K562 (cell line): Measurements from ENCODE around the gene ZFYVE28. TPM values are rescaled to one million over a fixed set of nuclear protein-coding genes. Genes with fewer than 3 reads are reported as not detected.

Experiments used
- ATAC-seq: fragments of 200-7000 bp; cut with Tn5 transposase; 3 replicates; pipeline ENCODE4 v1.9.1; 2020; ENCODE audit warnings: moderate library complexity
- BruUV-seq: library from RNA; stranded (reverse); fragments of 400-500 nt; replicated peaks from 2 replicates; lab custom pipeline; 2021; lab: Mats Ljungman, UMichigan
- CTCF ChIA-PET: fragments of 300-600 bp; formaldehyde crosslinking; extraction: SDS; loops from one replicate; lab custom pipeline; 2021; ENCODE audit warnings: low intra/inter-chr PET ratio; lab: Yijun Ruan, JAX
- POLR2A ChIA-PET: fragments of 300-600, 350-650 bp; sonication (Branson Sonifier 250); formaldehyde crosslinking; extraction: SDS; loops from one replicate; lab custom pipeline; 2021; ENCODE audit warnings: antibody characterized with exemption, inconsistent platforms; lab: Yijun Ruan, JAX
- DNase-seq, 4 experiments: peaks; one replicate each; pipeline versions ENCODE4 v3.0.0 to v3.0.0-alpha.2; 2011 to 2018; ENCODE audit warnings: low spot score in 3 of 4, mixed read lengths in 3 of 4; ENCODE audit errors: extremely low read depth in 1 of 4
- FAIRE-seq: peaks from 2 replicates; lab custom pipeline; 2011; peaks lifted over from hg19 to GRCh38; lab: Jason Lieb, UNC
- H2AFZ ChIP-seq: 2 replicates; pipeline ENCODE4 v1.6.0; 2011; ENCODE audit warnings: low read depth, low read length, control low read depth, inconsistent platforms
- H3K27ac ChIP-seq: fragments of 200-600 bp; 3 replicates; pipeline ENCODE4 v1.8.0; 2011; ENCODE audit warnings: low read depth, mild to moderate bottlenecking, control low read depth, inconsistent platforms, low read length, moderate library complexity, mixed read lengths; ENCODE audit errors: extremely low read depth
- H3K27me3 ChIP-seq, 2 experiments: fragments of 300-600 bp in 1 of 2; 2 replicates in 1 of 2; 3 replicates in 1 of 2; pipeline versions ENCODE4 v1.6.0 to v1.8.0; 2011; ENCODE audit warnings: inconsistent platforms in 2 of 2, low read length in 2 of 2, mild to moderate bottlenecking in 1 of 2, mixed read lengths in 1 of 2, moderate library complexity in 1 of 2; ENCODE audit not compliant: control insufficient read depth in 2 of 2, insufficient read depth in 2 of 2
- H3K36me3 ChIP-seq: fragments of 300-600 bp; 3 replicates; pipeline ENCODE4 v1.8.0; 2011; ENCODE audit warnings: mild to moderate bottlenecking, low read length, inconsistent platforms; ENCODE audit not compliant: control insufficient read depth, insufficient read depth
- H3K4me1 ChIP-seq, 2 experiments: fragments of 200-600 bp in 1 of 2; replicated peaks in 1 of 2; 2 replicates in 1 of 2; 3 replicates in 1 of 2; pipeline versions ENCODE4 v1.5.1 to v1.8.0; 2011; ENCODE audit warnings: inconsistent platforms in 2 of 2, low read length in 2 of 2, mild to moderate bottlenecking in 1 of 2, mixed read lengths in 1 of 2, moderate library complexity in 1 of 2; ENCODE audit not compliant: control insufficient read depth in 2 of 2, insufficient read depth in 2 of 2
- H3K4me2 ChIP-seq: 2 replicates; pipeline ENCODE4 v1.6.1; 2011; ENCODE audit warnings: low read length, control low read depth, inconsistent platforms, mixed read lengths; ENCODE audit not compliant: insufficient read depth
- H3K4me3 ChIP-seq: fragments of 200-600 bp; sonication (generic), shearing (Covaris generic); 2 replicates; pipeline ENCODE4 v1.5.1; 2016; ENCODE audit warnings: control low read depth, inconsistent platforms
- H3K79me2 ChIP-seq: fragments of 200-600 bp; 3 replicates; pipeline ENCODE4 v1.8.0; 2011; ENCODE audit warnings: low read length, inconsistent platforms; ENCODE audit not compliant: control insufficient read depth, insufficient read depth
- H3K9ac ChIP-seq, 2 experiments: 2 replicates each; pipeline versions ENCODE4 v1.6.0 to v1.6.1; 2011; ENCODE audit warnings: low read depth in 2 of 2, low read length in 2 of 2, control low read depth in 1 of 2, inconsistent platforms in 1 of 2, mild to moderate bottlenecking in 1 of 2, mixed read lengths in 1 of 2; ENCODE audit not compliant: insufficient read depth in 1 of 2
- H3K9me1 ChIP-seq: one replicate; pipeline ENCODE4 v1.6.0; 2011; ENCODE audit warnings: inconsistent platforms, mild to moderate bottlenecking, low read length, moderate library complexity; ENCODE audit not compliant: control insufficient read depth, insufficient read depth
- H3K9me3 ChIP-seq: replicated peaks from 2 replicates; pipeline ENCODE4 v1.5.1; 2011; ENCODE audit warnings: low read depth, low read length, inconsistent platforms; ENCODE audit not compliant: control insufficient read depth, insufficient read depth
- H4K20me1 ChIP-seq: replicated peaks from 2 replicates; pipeline ENCODE4 v1.6.1; 2011; ENCODE audit warnings: low read length, inconsistent platforms, mixed read lengths; ENCODE audit not compliant: control insufficient read depth, insufficient read depth
- BCOR ChIP-seq: fragments of 450-650 bp; IDR thresholded peaks from 2 replicates; pipeline ENCODE4 v1.6.1; 2016
- EWSR1 ChIP-seq: fragments of 450-650 bp; IDR thresholded peaks from 2 replicates; pipeline ENCODE4 v1.6.1; 2018; ENCODE audit warnings: borderline replicate concordance, mild to moderate bottlenecking, low read depth, moderate library complexity; ENCODE audit not compliant: partially characterized antibody
- MAZ ChIP-seq, 2 experiments: fragments of 450-650 bp in 1 of 2; sonication (generic) in 1 of 2; formaldehyde crosslinking; IDR thresholded peaks in 1 of 2; conservative IDR thresholded peaks in 1 of 2; 2 replicates each; pipeline versions ENCODE4 v1.4.0 to v1.5.0; 2020; ENCODE audit warnings: mild to moderate bottlenecking in 1 of 2, missing genetic modification reagents in 1 of 2
- RBFOX2 ChIP-seq: fragments of 200-400 bp; formaldehyde crosslinking; IDR thresholded peaks from 2 replicates; pipeline ENCODE4 v1.6.1; 2017; ENCODE audit warnings: low read depth, mild to moderate bottlenecking, low read length, moderate library complexity
- ZBED1 ChIP-seq: IDR thresholded peaks from 2 replicates; pipeline ENCODE4 v1.6.1; 2014
- ZBTB7A ChIP-seq: IDR thresholded peaks from 2 replicates; pipeline ENCODE4 v1.6.1; 2011; ENCODE audit warnings: low read depth, mild to moderate bottlenecking, low read length, moderate library complexity, borderline replicate concordance; ENCODE audit not compliant: control insufficient read depth
- ZKSCAN8 ChIP-seq: fragments of 200-800 bp; sonication (Bioruptor generic); IDR thresholded peaks from 2 replicates; pipeline ENCODE4 v1.6.1; 2016; ENCODE audit warnings: missing genetic modification characterization, missing compliant biosample characterization
- WGBS: fragments of 100-300 bp; shearing (Covaris generic); methylation state at CpG from one replicate; pipeline ENCODE4 v1.1.6; 2016; ENCODE audit warnings: low coverage, mixed read lengths; ENCODE audit not compliant: insufficient coverage; ENCODE audit errors: missing lambda C conversion rate; 5-methylcytosine and 5-hydroxymethylcytosine counted together
- in situ Hi-C: fragments of 300-500 bp; cut with MboI; formaldehyde crosslinking; loops from 4 replicates; pipeline ENCODE4 v1.15.0; 2018; ENCODE audit warnings: inconsistent platforms, mixed read lengths
- intact Hi-C: fragments of 100-400 bp; cut with micrococcal nuclease; formaldehyde crosslinking; loops from 2 replicates; pipeline ENCODE4 v1.14.2; 2022
- polyA plus RNA-seq, 8 experiments: library from polyadenylated mRNA; depleted of rRNA in 4 of 8; stranded (reverse) in 5 of 8; unstranded in 3 of 8; fragments of >200 nt; fragmentation: Nextera tagmentation in 2 of 8; fragmentation: Illumina TruSeq in 1 of 8; extraction: Ambion mirVana in 2 of 8; extraction: Trizol in 1 of 8; gene quantifications; 2 replicates each; pipeline versions ENCODE4 v1.2.1 to v1.2.3, GENCODE V29; 2011 to 2014; ENCODE audit warnings: inconsistent platforms in 1 of 8, missing spikeins in 1 of 8
- total RNA-seq, 7 experiments: library from RNA; depleted of rRNA in 6 of 7; stranded (reverse); fragments of >200 nt in 6 of 7; fragmentation: Illumina TruSeq in 2 of 7; extraction: Trizol in 2 of 7; gene quantifications; 2 replicates each; pipeline versions ENCODE4 v1.2.1 to v1.2.3, GENCODE V29; 2011 to 2021; ENCODE audit warnings: low replicate concordance in 1 of 7
- TF ChIP-seq, protein P1 (sequence below): sonication (generic); formaldehyde crosslinking; IDR thresholded peaks from 2 replicates; pipeline ENCODE4 v1.9.0; 2022; ENCODE audit warnings: mild to moderate bottlenecking, missing genetic modification reagents

Gene ZFYVE28
- total and polyA plus RNA-seq, 9 of the 15 experiments (the other 6 are each of a cell fraction or from before 2014, with no cell fraction given) = 1.3 to 24.8 (median 8.9) TPM

DNA sequence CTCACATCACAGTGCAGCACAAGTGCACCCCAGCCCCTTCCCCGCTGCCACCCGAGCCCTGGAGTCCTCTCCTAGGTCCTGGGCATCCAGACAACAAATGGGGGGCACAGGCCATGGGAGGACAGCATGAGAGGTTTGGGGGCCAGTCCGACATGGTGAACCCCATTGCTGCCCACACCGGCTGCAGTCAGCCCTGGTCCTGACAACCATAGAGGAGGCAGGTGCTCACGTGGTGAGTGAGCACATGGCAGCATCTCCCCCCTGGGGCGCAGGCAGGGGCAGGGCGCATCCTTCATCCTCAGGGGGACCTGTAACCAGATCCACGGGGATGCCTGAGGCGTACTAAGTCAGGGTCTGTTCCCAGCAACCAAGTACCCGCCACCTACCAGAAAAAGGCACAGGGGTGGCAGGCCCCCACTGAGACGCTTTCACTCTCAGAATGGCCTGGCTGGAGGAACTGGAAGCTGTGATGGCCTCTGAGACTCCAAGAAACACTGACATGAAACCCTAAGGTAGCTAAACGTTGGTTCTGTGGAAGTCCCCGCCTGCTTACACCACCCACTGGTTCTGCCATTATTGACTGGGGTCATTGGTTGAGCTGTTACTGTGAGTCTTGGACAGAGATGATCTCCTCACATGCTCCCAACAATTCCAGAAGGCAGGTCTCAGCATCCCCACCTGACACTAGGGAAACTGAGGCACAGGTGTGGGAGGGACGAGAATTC, 6.5 kb downstream of the ZFYVE28 start:
- intact Hi-C loops (loop anchor here (10.0 kb wide), 1 partner anchor 167 kb away; the partner anchor contains the start of genes HAUS3 and POLN), in situ Hi-C loops (no loop called here)
- Histone ChIP-seq H2AFZ (no peak overlapping the region), H3K36me3 (no peaks in the 10 kb centered on the region), H3K9ac (peak overlapping the region; percentile 69 to 86; a peak in 3 of 4 replicates), H3K79me2 (peaks cover 90% of the 10 kb centered on the region), H3K4me2 (peak overlapping the region; percentile 82), H3K27ac (peak overlapping the region; percentile 84), H3K9me1 (no peaks in the 10 kb centered on the region), H3K9me3 (no peaks in the 10 kb centered on the region), H3K27me3 (no peaks in the 10 kb centered on the region), H3K4me3 (peak overlapping the region; percentile 37; the same call in 1 of the 2 replicates), H4K20me1 (no peaks in the 10 kb centered on the region; the same call in 1 of the 2 replicates), H3K4me1 (peaks cover 60 to 67% of the 10 kb centered on the region in 2 experiments)
- FAIRE-seq = no peak
- ChIA-PET POLR2A (interaction anchor here (0.7 to 1.7 kb wide), 4 partner anchors 9 to 20 kb away, joined by 3 to 18 read pairs (median 4); no protein-coding TSS in a partner anchor), CTCF (interaction anchor here (0.7 kb wide), 1 partner anchor 11 kb away, joined by 4 read pairs; no protein-coding TSS in a partner anchor)
- ATAC-seq = no peak
- DNase-seq = no peak
- TF ChIP-seq ZBTB7A = no peak
- TF ChIP-seq EWSR1 = no peak
- no peak for TF ChIP-seq ZBED1
- TF ChIP-seq ZKSCAN8 = no peak
- TF ChIP-seq RBFOX2 = peak; percentile 37; the same call in 1 of the 2 replicates
- TF ChIP-seq MAZ (CRISPR knock-in tag; conservative IDR thresholded peaks at IDR 0.05 in 1 of 2, IDR thresholded peaks at IDR 0.05 in 1 of 2) = no peak
- 0 out of 2 replicates have a peak, but pooled peaks have one; percentile 59 for TF ChIP-seq BCOR
- TF ChIP-seq, protein P1, sequence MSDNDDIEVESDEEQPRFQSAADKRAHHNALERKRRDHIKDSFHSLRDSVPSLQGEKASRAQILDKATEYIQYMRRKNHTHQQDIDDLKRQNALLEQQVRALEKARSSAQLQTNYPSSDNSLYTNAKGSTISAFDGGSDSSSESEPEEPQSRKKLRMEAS (CRISPR knock-in tag) = peak; percentile 29; the same call in 1 of the 2 replicates
- WGBS = 78% methylated on average over 13 of the region's 14 CpGs
- BruUV-seq = no TSS peak
